ENCODE results near the gene DGKI.

The DGKI gene

DNA sequence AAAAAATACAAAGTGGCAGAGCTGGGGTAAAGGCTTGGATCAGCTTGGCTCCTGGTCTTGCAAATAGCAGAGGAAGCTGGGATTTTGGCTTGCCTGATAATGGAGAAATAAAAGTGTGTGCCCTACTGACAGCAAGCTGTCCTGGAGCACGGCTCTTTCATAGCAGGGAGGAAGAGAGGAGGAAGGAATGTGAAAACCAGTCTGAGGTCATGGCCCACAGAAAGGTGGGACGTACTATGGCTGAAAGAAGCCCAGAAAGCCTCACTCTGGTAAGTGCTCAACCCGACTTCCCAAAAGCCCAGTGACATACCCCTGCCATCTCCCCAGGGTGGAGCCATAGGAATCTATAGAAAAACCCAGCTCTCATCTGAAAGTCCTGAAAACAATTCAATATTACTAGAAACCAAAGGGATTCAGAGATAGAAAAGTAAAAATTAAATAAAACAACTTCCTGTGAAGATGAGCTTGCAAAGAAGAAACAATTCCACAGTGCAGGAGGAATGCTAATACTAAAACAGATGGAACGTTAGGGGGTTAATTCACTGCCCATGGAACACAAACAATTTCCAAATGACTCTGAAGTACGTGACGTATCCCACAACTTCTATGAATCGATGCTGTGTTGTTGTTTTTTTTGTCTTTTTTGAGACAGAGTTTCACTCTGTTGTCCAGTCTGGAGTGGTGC lies 256.6 kb downstream of the DGKI start:
- DNase-seq (ENCODE audit: low read depth) = no peak
- no peak overlapping the region for H3K4me3 ChIP-seq (ENCODE audit: control insufficient read depth, low read depth, low read length)
- TF ChIP-seq, protein P1, sequence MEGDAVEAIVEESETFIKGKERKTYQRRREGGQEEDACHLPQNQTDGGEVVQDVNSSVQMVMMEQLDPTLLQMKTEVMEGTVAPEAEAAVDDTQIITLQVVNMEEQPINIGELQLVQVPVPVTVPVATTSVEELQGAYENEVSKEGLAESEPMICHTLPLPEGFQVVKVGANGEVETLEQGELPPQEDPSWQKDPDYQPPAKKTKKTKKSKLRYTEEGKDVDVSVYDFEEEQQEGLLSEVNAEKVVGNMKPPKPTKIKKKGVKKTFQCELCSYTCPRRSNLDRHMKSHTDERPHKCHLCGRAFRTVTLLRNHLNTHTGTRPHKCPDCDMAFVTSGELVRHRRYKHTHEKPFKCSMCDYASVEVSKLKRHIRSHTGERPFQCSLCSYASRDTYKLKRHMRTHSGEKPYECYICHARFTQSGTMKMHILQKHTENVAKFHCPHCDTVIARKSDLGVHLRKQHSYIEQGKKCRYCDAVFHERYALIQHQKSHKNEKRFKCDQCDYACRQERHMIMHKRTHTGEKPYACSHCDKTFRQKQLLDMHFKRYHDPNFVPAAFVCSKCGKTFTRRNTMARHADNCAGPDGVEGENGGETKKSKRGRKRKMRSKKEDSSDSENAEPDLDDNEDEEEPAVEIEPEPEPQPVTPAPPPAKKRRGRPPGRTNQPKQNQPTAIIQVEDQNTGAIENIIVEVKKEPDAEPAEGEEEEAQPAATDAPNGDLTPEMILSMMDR (IDR thresholded peaks at IDR 0.05; ENCODE audit: control insufficient read depth, insufficient read depth, low read depth, low read length, missing control alignments) = no peak

DNA sequence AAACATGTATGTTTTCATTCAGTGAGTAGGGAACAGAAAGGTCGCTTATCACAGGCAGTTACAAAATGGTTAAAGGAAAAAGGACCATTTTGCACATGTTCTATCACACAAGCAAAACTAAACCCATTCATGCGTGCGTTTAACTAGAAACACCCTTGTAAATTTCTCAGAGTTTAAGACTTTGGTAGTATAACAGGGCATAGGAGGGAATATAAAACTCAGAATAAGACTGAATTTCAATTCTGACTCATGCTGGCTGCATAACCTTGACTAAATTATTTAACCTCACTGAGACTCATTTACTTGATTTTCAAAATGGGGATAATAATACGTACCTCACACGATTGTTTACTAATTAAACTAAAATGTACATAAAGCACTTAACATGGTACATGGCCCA lies 259.4 kb downstream of the DGKI start:
- H3K4me3 ChIP-seq (ENCODE audit: control insufficient read depth, low read depth, low read length) = no peak overlapping the region
- TF ChIP-seq, protein P1 (IDR thresholded peaks at IDR 0.05; ENCODE audit: control insufficient read depth, insufficient read depth, low read depth, low read length, missing control alignments) = no peak
- no peak for DNase-seq (ENCODE audit: low read depth)

DNA sequence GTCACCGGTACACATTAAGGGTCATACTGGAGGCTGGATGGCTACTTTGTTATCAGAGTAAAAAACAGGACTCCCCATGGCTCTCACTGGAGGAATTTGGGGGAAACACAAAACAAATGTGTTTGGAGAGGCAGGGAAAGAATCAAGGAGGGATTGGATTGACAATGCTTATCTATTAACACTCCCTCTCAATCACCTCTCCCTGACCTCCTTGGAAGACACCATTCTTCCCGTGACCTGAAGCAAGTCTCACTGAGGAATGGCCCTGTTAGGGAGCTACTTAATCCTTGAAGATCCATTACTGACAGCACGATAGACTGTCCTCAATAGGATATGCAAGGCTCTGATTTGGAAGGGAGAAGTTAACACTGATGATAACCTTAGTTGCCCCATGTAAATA lies 261.2 kb downstream of the DGKI start:
- TF ChIP-seq, protein P1 (IDR thresholded peaks at IDR 0.05; ENCODE audit: control insufficient read depth, insufficient read depth, low read depth, low read length, missing control alignments) = no peak
- H3K4me3 ChIP-seq (ENCODE audit: control insufficient read depth, low read depth, low read length) = no peak overlapping the region
- no peak for DNase-seq (ENCODE audit: low read depth)

DNA sequence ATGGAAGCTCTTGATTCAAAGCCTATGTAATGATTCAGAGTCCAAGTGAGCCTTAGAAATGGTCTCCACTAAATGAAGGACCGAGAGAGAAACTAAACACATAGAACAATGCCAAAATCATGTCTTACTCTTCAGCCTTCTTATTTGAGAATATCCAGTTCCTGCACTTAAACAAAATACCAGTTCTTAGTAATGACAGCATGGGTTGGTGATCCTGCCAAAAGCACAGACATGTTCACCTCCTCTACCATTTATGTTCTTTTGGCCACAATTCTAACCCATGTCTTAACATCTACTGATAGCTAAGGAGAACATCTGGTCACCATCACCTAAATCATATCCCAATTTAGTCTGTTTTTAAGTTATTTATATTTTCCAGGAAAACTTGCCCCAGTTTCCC lies 263.6 kb downstream of the DGKI start:
- H3K4me3 ChIP-seq (ENCODE audit: control insufficient read depth, low read depth, low read length) = no peak overlapping the region
- TF ChIP-seq, protein P1 (IDR thresholded peaks at IDR 0.05; ENCODE audit: control insufficient read depth, insufficient read depth, low read depth, low read length, missing control alignments) = no peak
- no peak for DNase-seq (ENCODE audit: low read depth)

DNA sequence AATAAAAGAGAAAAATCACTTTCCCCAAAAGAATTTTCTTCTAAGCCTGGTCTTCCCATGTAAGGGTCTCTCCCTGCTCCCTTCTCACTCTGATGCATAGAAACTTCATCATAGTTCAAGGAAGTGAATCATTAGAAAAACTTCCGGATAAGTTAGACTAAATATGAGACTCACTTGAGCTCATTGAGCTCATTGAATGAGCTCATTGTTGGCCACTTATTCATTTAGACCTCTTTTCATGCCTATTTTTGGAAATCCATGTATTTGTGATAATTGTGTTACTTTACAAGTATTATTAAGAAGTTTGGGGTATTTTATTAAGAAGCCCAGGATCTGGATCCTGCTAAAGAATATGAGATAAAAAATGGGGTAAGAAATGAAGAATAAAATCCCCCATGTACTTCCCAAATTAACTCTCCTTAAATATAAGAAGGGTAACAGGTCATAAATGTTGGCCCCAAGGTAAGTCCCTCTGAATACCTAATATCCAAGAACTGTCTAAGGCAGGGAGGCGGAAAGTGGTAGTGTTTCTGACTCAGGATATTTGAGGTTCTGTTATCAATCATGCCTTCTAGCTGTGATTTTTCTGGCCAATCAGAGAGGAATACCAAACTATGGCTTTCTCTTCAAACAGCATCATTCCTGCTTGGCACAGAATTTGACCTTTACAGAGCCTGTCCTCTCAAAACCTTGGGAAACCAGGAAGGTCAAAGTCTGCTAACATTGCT lies 266.7 kb downstream of the DGKI start:
- DNase-seq (ENCODE audit: low read depth) = no peak
- H3K4me3 ChIP-seq (ENCODE audit: control insufficient read depth, low read depth, low read length) = no peak overlapping the region
- TF ChIP-seq, protein P1 (IDR thresholded peaks at IDR 0.05; ENCODE audit: control insufficient read depth, insufficient read depth, low read depth, low read length, missing control alignments) = no peak

DNA sequence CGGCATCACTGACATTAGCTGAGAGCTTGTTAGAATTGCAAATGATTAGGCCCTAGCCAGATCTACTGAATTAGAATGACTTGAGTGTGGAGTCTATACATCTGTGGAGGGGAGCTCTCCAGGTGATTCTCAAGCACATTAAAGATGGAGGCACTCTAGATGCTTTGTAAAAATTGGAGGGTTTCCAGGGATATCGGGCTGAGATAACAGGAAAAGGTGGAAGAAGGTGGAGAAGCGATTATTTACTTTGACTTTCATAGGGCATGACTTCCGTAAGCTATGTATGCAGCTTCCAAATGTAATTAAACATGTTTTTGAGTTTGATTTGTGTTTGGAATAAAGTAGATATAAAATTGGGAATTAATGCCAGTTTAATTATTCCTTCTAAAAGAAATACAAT lies 268.2 kb downstream of the DGKI start:
- TF ChIP-seq, protein P1 (IDR thresholded peaks at IDR 0.05; ENCODE audit: control insufficient read depth, insufficient read depth, low read depth, low read length, missing control alignments) = no peak
- DNase-seq (ENCODE audit: low read depth) = no peak
- no peak overlapping the region for H3K4me3 ChIP-seq (ENCODE audit: control insufficient read depth, low read depth, low read length)

Measured in AG09309 (cell line).